Mesothelial cell of epicardium (in vitro differentiated cells): ENCODE data around the gene RNF157. TPM values are rescaled to one million over a fixed set of nuclear protein-coding genes. Genes with fewer than 3 reads are reported as not detected.

Experiments used
- DNase-seq, 2 experiments: peaks; one replicate each; pipeline ENCODE4 v3.0.0; 2021; ENCODE audit warnings: low spot score in 2 of 2; ENCODE audit not compliant: unreplicated experiment in 2 of 2
- H3K27ac Mint-ChIP-seq: 2 replicates; pipeline ENCODE4 v1.8.0; 2021; ENCODE audit warnings: mixed read lengths
- H3K27me3 Mint-ChIP-seq: 2 replicates; pipeline ENCODE4 v1.8.0; 2021; ENCODE audit warnings: low read depth, mixed read lengths
- H3K36me3 Mint-ChIP-seq: 2 replicates; pipeline ENCODE4 v1.8.0; 2021; ENCODE audit warnings: mixed read lengths
- H3K4me1 Mint-ChIP-seq: 2 replicates; pipeline ENCODE4 v1.8.0; 2021; ENCODE audit warnings: mixed read lengths
- H3K4me3 Mint-ChIP-seq: 2 replicates; pipeline ENCODE4 v1.8.0; 2021; ENCODE audit warnings: mild to moderate bottlenecking, moderate library complexity, mixed read lengths
- H3K9me3 Mint-ChIP-seq: 2 replicates; pipeline ENCODE4 v1.8.0; 2021; ENCODE audit warnings: mixed read lengths
- CTCF ChIP-seq: fragments of 200-600 bp; sonication (generic); IDR thresholded peaks from one replicate; pipeline ENCODE4 v1.5.0; 2021; ENCODE audit warnings: antibody characterized with exemption; ENCODE audit not compliant: unreplicated experiment
- total RNA-seq: library from RNA; stranded (reverse); gene quantifications from 3 replicates; pipeline ENCODE4 v1.2.1, GENCODE V29; 2021

RNF157 gene
- total RNA-seq, 1 donor from 2014 or later, result 8.0 TPM

GRCh38 chr17:76267051-76267576 lies 26.8 kb upstream of the RNF157 start:
- peak overlapping the region; percentile 92 for H3K27ac Mint-ChIP-seq
- peak overlapping the region; percentile 79 for H3K4me3 Mint-ChIP-seq
- DNase-seq, result no peak
- H3K4me1 Mint-ChIP-seq, result peaks cover 33% of the 10 kb centered on the region
- no peak for TF ChIP-seq CTCF
- no peaks in the 10 kb centered on the region for H3K36me3 Mint-ChIP-seq
- H3K9me3 Mint-ChIP-seq, result no peaks in the 10 kb centered on the region
- no peaks in the 10 kb centered on the region for H3K27me3 Mint-ChIP-seq

- no peak for DNase-seq
- H3K4me1 Mint-ChIP-seq, result peaks cover 33% of the 10 kb centered on the region
- H3K27me3 Mint-ChIP-seq, result no peaks in the 10 kb centered on the region
- H3K36me3 Mint-ChIP-seq, result no peaks in the 10 kb centered on the region
- no peaks in the 10 kb centered on the region for H3K9me3 Mint-ChIP-seq
- TF ChIP-seq CTCF, result no peak
- H3K4me3 Mint-ChIP-seq, result peak overlapping the region; percentile 79
- H3K27ac Mint-ChIP-seq, result peak overlapping the region; percentile 92
Measured at GRCh38 chr17:76266244-76266938, 26.1 kb upstream of the RNF157 start.

GRCh38 chr17:76265624-76266243 lies 25.4 kb upstream of the RNF157 start:
- TF ChIP-seq CTCF, result no peak
- Mint-ChIP-seq H3K4me3 (peak overlapping the region; percentile 79), H3K9me3 (no peaks in the 10 kb centered on the region), H3K36me3 (no peaks in the 10 kb centered on the region), H3K27ac (no peak overlapping the region), H3K27me3 (no peaks in the 10 kb centered on the region), H3K4me1 (peaks cover 33% of the 10 kb centered on the region)
- peak in 1 of 2 experiments; percentile 73 for DNase-seq

GRCh38 chr17:76264755-76265623 lies 24.7 kb upstream of the RNF157 start, which contains the start of gene UBALD2:
TSS of gene UBALD2 (plus strand) at chr17:76265348. CDS start at chr17:76265506, 158 bp downstream.
- Mint-ChIP-seq H3K9me3 (no peaks in the 10 kb centered on the region), H3K4me1 (peaks cover 33% of the 10 kb centered on the region), H3K27ac (peak within 1 kb of the TSS; percentile 92), H3K36me3 (no peaks in the 10 kb centered on the region), H3K4me3 (peak within 1 kb of the TSS; percentile 79), H3K27me3 (no peaks in the 10 kb centered on the region)
- DNase-seq, result peak; percentile 93 to 99
- no peak for TF ChIP-seq CTCF

- H3K9me3 Mint-ChIP-seq, result no peaks in the 10 kb centered on the region
- no peaks in the 10 kb centered on the region for H3K36me3 Mint-ChIP-seq
Measured at GRCh38 chr17:76264425-76264754, 24.1 kb upstream of the RNF157 start.

More at GRCh38 chr17:76264425-76264754, 24.1 kb upstream of the RNF157 start:
- H3K4me1 Mint-ChIP-seq, result peaks cover 36% of the 10 kb centered on the region
- peak overlapping the region; percentile 91 for H3K27ac Mint-ChIP-seq
- TF ChIP-seq CTCF, result no peak
- no peaks in the 10 kb centered on the region for H3K27me3 Mint-ChIP-seq
- DNase-seq, result no peak
- H3K4me3 Mint-ChIP-seq, result peak overlapping the region; percentile 65
